Activated T-helper 1 cell treated with anti-CD3 and anti-CD28 coated beads, Interleukin-12 subunit alpha, Interleukin-12 subunit beta, Interleukin-2, Interleukin-4 antibody, amounts not matched to agents 30 ng/mL and 10 ng/mL and 1 ng/mL, durations not matched to agents 14 hours and 24 hours and 36 hours (primary cell): ENCODE measurements around the gene CD276. TPM values are rescaled to one million over a fixed set of nuclear protein-coding genes. Genes with fewer than 3 reads are reported as not detected.

Source experiments
- DNase-seq: peaks from one replicate; pipeline ENCODE4 v3.0.0; 2021; ENCODE audit warnings: low spot score
- H3K27ac Mint-ChIP-seq: one replicate; pipeline ENCODE4 v1.8.0; 2021; ENCODE audit warnings: mild to moderate bottlenecking, mixed read lengths
- H3K27me3 Mint-ChIP-seq: one replicate; pipeline ENCODE4 v1.8.0; 2022; ENCODE audit warnings: mild to moderate bottlenecking, moderate library complexity, mixed read lengths; ENCODE audit not compliant: insufficient read depth
- H3K36me3 Mint-ChIP-seq: one replicate; pipeline ENCODE4 v1.8.0; 2021; ENCODE audit warnings: low read depth, mixed read lengths
- H3K4me1 Mint-ChIP-seq: one replicate; pipeline ENCODE4 v1.8.0; 2021; ENCODE audit warnings: low read depth, mixed read lengths
- H3K4me3 Mint-ChIP-seq: one replicate; pipeline ENCODE4 v1.8.0; 2021; ENCODE audit warnings: mild to moderate bottlenecking, moderate library complexity, mixed read lengths
- H3K9me3 Mint-ChIP-seq: one replicate; pipeline ENCODE4 v1.8.0; 2021; ENCODE audit warnings: mixed read lengths
- intact Hi-C: fragments of 100-400 bp; cut with micrococcal nuclease; formaldehyde crosslinking; loops from one replicate; pipeline ENCODE4 v1.15.1; 2024
- total RNA-seq: library from RNA; stranded (reverse); gene quantifications from 2 replicates; pipeline ENCODE4 v1.2.3, GENCODE V29; 2022

CD276 gene
- total RNA-seq, 1 donor from 2014 or later, result 29.0 TPM

GRCh38 chr15:73677733-73678132 is 6.5 kb upstream of the CD276 start:
- intact Hi-C loops, result loop anchor here (1.0 to 2.0 kb wide), 3 partner anchors 23 to 41 kb away; no protein-coding TSS in a partner anchor
- H3K9me3 Mint-ChIP-seq, result no peaks in the 10 kb centered on the region
- H3K27ac Mint-ChIP-seq, result no peak overlapping the region
- no peak for DNase-seq
- H3K4me3 Mint-ChIP-seq, result no peak overlapping the region
- no peaks in the 10 kb centered on the region for H3K36me3 Mint-ChIP-seq
- H3K4me1 Mint-ChIP-seq, result peaks cover 38% of the 10 kb centered on the region
- peaks cover 22% of the 10 kb centered on the region for H3K27me3 Mint-ChIP-seq

DNA sequence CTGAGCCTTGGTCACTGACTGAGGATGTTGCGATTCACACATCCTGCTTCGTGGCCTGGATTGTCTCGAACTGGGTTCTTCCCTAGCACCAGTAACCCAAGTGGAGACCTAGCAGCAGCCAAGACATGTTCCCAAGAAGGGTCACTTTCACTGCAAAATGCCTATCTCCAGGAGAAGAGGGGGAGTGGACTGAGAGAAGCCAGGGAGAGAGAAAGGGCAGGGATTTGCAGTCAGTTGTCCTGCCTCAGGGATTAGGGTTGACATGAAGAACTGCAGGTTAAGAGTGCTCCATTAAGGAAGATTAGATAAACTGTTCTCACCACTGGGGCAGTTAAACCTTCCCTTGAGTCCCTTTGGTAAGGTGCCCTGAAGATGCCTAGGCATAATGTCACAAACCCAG is 5.7 kb upstream of the CD276 start:
- H3K4me1 Mint-ChIP-seq, result peaks cover 45% of the 10 kb centered on the region
- H3K27ac Mint-ChIP-seq, result no peak overlapping the region
- DNase-seq, result no peak
- H3K27me3 Mint-ChIP-seq, result peaks cover 25% of the 10 kb centered on the region
- no peaks in the 10 kb centered on the region for H3K36me3 Mint-ChIP-seq
- H3K4me3 Mint-ChIP-seq, result no peak overlapping the region
- H3K9me3 Mint-ChIP-seq, result no peaks in the 10 kb centered on the region
- intact Hi-C loops, result no loop called here

- Mint-ChIP-seq H3K4me3 (no peak overlapping the region), H3K36me3 (no peaks in the 10 kb centered on the region), H3K9me3 (no peaks in the 10 kb centered on the region), H3K4me1 (peaks cover 49% of the 10 kb centered on the region), H3K27ac (no peak overlapping the region), H3K27me3 (peaks cover 26% of the 10 kb centered on the region)
- DNase-seq, result no peak
- intact Hi-C loops, result no loop called here
Observed at GRCh38 chr15:73679180-73679579, 5.0 kb upstream of the CD276 start.

GRCh38 chr15:73679964-73680363 is 4.2 kb upstream of the CD276 start:
- no peak for DNase-seq
- Mint-ChIP-seq H3K4me1 (peaks cover 42% of the 10 kb centered on the region), H3K27ac (no peak overlapping the region), H3K9me3 (no peaks in the 10 kb centered on the region), H3K36me3 (no peaks in the 10 kb centered on the region), H3K27me3 (peaks cover 29% of the 10 kb centered on the region), H3K4me3 (no peak overlapping the region)
- intact Hi-C loops, result no loop called here

GRCh38 chr15:73680549-73680948 is 3.6 kb upstream of the CD276 start:
- DNase-seq, result no peak
- Mint-ChIP-seq H3K4me1 (peaks cover 48% of the 10 kb centered on the region), H3K36me3 (no peaks in the 10 kb centered on the region), H3K27me3 (peaks cover 35% of the 10 kb centered on the region), H3K4me3 (no peak overlapping the region), H3K27ac (no peak overlapping the region), H3K9me3 (no peaks in the 10 kb centered on the region)
- intact Hi-C loops, result no loop called here

- peaks cover 51% of the 10 kb centered on the region for H3K4me1 Mint-ChIP-seq
- no peak for DNase-seq
- no peaks in the 10 kb centered on the region for H3K36me3 Mint-ChIP-seq
- H3K27me3 Mint-ChIP-seq, result peaks cover 39% of the 10 kb centered on the region
- intact Hi-C loops, result no loop called here
- H3K4me3 Mint-ChIP-seq, result no peak overlapping the region
- H3K27ac Mint-ChIP-seq, result no peak overlapping the region
- no peaks in the 10 kb centered on the region for H3K9me3 Mint-ChIP-seq
Observed at GRCh38 chr15:73681063-73681462, 3.1 kb upstream of the CD276 start.

- intact Hi-C loops, result no loop called here
- Mint-ChIP-seq H3K27me3 (peaks cover 49% of the 10 kb centered on the region), H3K4me3 (no peak overlapping the region), H3K27ac (no peak overlapping the region), H3K4me1 (peaks cover 51% of the 10 kb centered on the region), H3K9me3 (no peaks in the 10 kb centered on the region), H3K36me3 (no peaks in the 10 kb centered on the region)
- DNase-seq, result no peak
Observed at GRCh38 chr15:73681856-73682599, 2.2 kb upstream of the CD276 start.

DNA sequence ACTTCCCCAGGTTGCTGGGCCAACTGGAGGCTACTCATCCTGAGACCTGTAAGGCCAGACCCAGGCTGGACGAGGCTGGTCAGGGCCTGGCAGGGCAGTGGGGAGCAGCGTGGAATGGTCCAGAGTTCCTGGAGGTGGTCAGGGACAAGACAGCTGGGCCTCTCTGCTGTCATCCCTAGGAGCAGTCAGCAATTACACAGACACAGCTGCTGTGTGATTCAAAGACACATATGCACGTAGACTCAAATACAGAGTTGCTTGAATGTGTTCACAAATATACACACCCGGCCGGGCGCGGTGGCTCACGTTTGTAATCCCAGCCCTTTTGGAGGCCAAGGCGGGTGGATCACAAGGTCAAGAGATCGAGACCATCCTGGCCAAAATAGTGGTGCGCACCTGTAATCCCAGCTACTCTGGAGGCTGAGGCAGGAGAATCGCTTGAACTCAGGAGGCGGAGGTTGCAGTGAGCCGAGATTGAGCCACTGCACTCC is 1.5 kb upstream of the CD276 start:
- no peak overlapping the region for H3K27ac Mint-ChIP-seq
- peaks cover 51% of the 10 kb centered on the region for H3K27me3 Mint-ChIP-seq
- no peaks in the 10 kb centered on the region for H3K36me3 Mint-ChIP-seq
- H3K4me3 Mint-ChIP-seq, result peak overlapping the region; percentile 7
- H3K9me3 Mint-ChIP-seq, result no peaks in the 10 kb centered on the region
- DNase-seq, result no peak
- peaks cover 51% of the 10 kb centered on the region for H3K4me1 Mint-ChIP-seq
- intact Hi-C loops, result loop anchor here (1.0 kb wide), 1 partner anchor 15 kb away; no protein-coding TSS in a partner anchor

- intact Hi-C loops, result loop anchor here (1.0 kb wide), 1 partner anchor 14 kb away; no protein-coding TSS in a partner anchor
- H3K27me3 Mint-ChIP-seq, result peaks cover 58% of the 10 kb centered on the region
- no peak for DNase-seq
- H3K4me1 Mint-ChIP-seq, result peaks cover 47% of the 10 kb centered on the region
- H3K27ac Mint-ChIP-seq, result peak overlapping the region; percentile 83
- H3K4me3 Mint-ChIP-seq, result peak overlapping the region; percentile 92
- no peaks in the 10 kb centered on the region for H3K9me3 Mint-ChIP-seq
- no peaks in the 10 kb centered on the region for H3K36me3 Mint-ChIP-seq
Observed at GRCh38 chr15:73683257-73683776, 866 bp upstream of the CD276 start.

DNA sequence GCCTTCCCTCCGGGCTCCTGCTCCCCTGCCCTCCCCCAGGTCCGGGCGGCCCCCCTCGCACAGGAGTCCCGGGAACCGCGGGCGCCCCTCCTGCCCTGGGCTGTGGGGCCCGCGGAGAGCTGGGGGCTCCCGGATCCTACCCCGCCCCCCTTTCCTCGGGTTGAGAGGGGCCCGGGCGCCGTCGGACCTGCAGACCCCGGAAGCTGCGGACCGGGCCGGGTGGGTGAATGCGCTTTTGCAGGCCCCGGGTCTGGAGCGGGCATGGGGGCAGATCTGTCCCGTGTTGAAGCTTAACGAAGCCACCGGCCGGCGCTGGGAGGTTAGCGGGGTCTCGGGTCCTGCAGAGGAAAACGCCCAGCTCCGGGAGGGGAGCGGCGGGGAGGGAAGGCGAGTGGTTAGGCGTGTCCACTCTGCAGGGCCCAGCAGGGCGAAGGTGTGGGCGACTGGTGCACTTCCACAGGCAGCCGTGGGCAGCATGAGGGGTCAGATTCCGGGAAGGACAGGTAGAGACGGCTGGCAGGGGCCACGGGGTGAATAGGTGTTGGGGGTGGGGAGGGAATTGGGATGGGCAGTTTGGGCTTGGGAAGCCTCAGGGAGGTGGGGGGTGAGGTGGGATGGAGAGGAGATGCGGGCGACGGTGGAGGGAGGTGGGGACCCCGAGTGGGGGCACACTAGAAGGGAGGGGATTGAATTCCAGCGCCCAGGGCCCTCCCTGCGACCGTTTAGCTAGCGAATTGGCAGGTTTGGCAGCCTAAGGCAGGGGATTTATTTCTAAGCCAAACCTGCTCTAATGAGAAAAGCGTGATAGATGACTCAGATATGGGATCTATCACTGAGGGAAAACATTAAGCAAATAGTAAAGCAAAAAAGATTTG is 635 bp downstream of the CD276 start:
- intact Hi-C loops, result no loop called here
- H3K27ac Mint-ChIP-seq, result no peak overlapping the region
- peak overlapping the region; percentile 82 for H3K4me3 Mint-ChIP-seq
- H3K36me3 Mint-ChIP-seq, result no peaks in the 10 kb centered on the region
- no peak for DNase-seq
- peaks cover 36% of the 10 kb centered on the region for H3K4me1 Mint-ChIP-seq
- no peaks in the 10 kb centered on the region for H3K9me3 Mint-ChIP-seq
- H3K27me3 Mint-ChIP-seq, result peaks cover 54% of the 10 kb centered on the region

GRCh38 chr15:73685981-73686380 is 1.8 kb downstream of the CD276 start:
- Mint-ChIP-seq H3K4me1 (peaks cover 36% of the 10 kb centered on the region), H3K4me3 (peak overlapping the region; percentile 82), H3K27ac (no peak overlapping the region), H3K36me3 (no peaks in the 10 kb centered on the region), H3K9me3 (no peaks in the 10 kb centered on the region), H3K27me3 (peaks cover 54% of the 10 kb centered on the region)
- DNase-seq, result no peak
- intact Hi-C loops, result no loop called here

DNA sequence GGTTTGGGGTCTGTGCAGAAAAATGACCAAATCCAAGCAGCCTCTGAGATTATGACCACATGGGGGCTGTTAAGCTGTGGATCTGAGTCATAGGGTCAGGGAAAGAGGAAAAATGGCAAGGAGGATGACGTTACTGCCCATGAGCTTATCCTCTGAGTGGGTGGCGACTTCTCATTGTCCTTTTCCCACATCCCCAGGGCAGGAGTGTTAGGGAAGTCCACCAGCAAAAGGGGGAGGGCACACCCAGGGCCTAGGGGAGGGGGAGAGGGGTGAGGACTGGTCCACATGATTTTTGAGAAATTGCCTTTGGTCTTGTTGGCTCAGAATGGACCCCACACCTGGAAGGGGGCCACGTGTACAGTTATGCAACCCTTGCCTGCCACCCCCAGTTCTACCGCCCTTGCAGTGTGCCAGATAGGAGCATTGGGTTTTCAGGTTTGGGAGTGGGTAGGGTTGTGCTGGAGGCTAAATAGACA is 2.6 kb downstream of the CD276 start:
- Mint-ChIP-seq H3K27me3 (peaks cover 48% of the 10 kb centered on the region), H3K9me3 (no peaks in the 10 kb centered on the region), H3K4me1 (peaks cover 29% of the 10 kb centered on the region), H3K27ac (no peak overlapping the region), H3K4me3 (no peak overlapping the region), H3K36me3 (no peaks in the 10 kb centered on the region)
- no peak for DNase-seq
- intact Hi-C loops, result no loop called here

DNA sequence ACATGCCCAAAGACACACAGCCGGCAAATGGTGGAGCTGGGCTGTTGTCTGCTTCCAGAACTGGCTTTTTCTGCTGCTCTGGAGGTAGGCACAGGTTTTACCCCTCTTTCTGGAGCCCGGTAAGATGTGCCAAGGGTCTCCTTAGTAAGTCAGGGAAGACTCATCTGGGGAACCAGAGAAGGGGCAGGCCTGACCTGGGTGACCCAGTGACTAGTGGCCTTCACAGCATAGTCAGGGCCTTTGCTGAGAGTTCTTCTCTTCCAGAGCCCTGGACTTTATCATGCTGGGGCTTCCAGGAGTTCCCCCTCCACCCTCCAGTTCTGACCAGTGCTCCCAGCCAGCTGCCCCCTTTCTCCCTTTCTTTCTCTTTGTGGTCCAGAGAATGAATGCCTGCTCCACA is 3.2 kb downstream of the CD276 start:
- Mint-ChIP-seq H3K4me1 (peaks cover 24% of the 10 kb centered on the region), H3K36me3 (no peaks in the 10 kb centered on the region), H3K9me3 (no peaks in the 10 kb centered on the region), H3K4me3 (no peak overlapping the region), H3K27ac (no peak overlapping the region), H3K27me3 (peaks cover 45% of the 10 kb centered on the region)
- intact Hi-C loops, result no loop called here
- DNase-seq, result no peak
